Suprapubic skin (tissue), 3 donors: ENCODE results near the gene PIGC.

Experiments
- CTCF ChIP-seq, 2 donors: fragments of 200-600 bp in 1 of 2; fragments of 450-650 bp in 1 of 2; sonication (generic) in 1 of 2; IDR thresholded peaks; one replicate each; pipeline ENCODE4 v1.5.1; 2016 to 2019; ENCODE audit warnings: antibody characterized with exemption in 2 of 2, mild to moderate bottlenecking in 1 of 2, moderate library complexity in 1 of 2
- POLR2AphosphoS5 ChIP-seq, 3 donors: sonication (generic); formaldehyde crosslinking; IDR thresholded peaks; one replicate each; pipeline ENCODE4 v1.6.1; 2017; ENCODE audit warnings: antibody characterized with exemption in 3 of 3

GRCh38 chr1:172417557-172417956, 26.3 kb downstream of the PIGC start:
- TF ChIP-seq POLR2AphosphoS5 (IDR thresholded peaks at IDR 0.05): no peak
- no peak for TF ChIP-seq CTCF (IDR thresholded peaks at IDR 0.05)
